Small intestine (tissue), 7 donors: ENCODE data around the gene PITRM1. TPM values are rescaled to one million over a fixed set of nuclear protein-coding genes. Genes with fewer than 3 reads are reported as not detected.

Experiments
- DNase-seq, 2 donors: peaks; one replicate each; pipeline versions ENCODE4 v3.0.0 to v3.0.0-alpha.2; 2013
- FAIRE-seq: peaks from 2 replicates; lab custom pipeline; 2012; peaks lifted over from hg19 to GRCh38; lab: Jason Lieb, UNC
- H3K27ac ChIP-seq, 3 donors: one replicate each; pipeline ENCODE4 v1.5.1; 2013; ENCODE audit warnings: low read length in 2 of 3, mild to moderate bottlenecking in 2 of 3, control low read depth in 1 of 3, inconsistent platforms in 1 of 3, low read depth in 1 of 3, moderate library complexity in 1 of 3
- H3K27me3 ChIP-seq, 3 donors: one replicate each; pipeline ENCODE4 v1.6.1; 2013; ENCODE audit warnings: low read length in 3 of 3, inconsistent platforms in 1 of 3; ENCODE audit not compliant: control insufficient read depth in 3 of 3, insufficient read depth in 3 of 3
- H3K36me3 ChIP-seq, 3 donors: one replicate each; pipeline ENCODE4 v1.6.1; 2013; ENCODE audit warnings: low read length in 3 of 3, inconsistent platforms in 1 of 3, low read depth in 1 of 3, mild to moderate bottlenecking in 1 of 3, moderate library complexity in 1 of 3; ENCODE audit not compliant: control insufficient read depth in 3 of 3, insufficient read depth in 2 of 3
- H3K4me1 ChIP-seq, 3 donors: one replicate each; pipeline ENCODE4 v1.6.1; 2013; ENCODE audit warnings: low read length in 2 of 3, inconsistent platforms in 1 of 3, low read depth in 1 of 3, mild to moderate bottlenecking in 1 of 3, moderate library complexity in 1 of 3; ENCODE audit not compliant: control insufficient read depth in 3 of 3, insufficient read depth in 2 of 3
- H3K4me3 ChIP-seq, 3 donors: one replicate each; pipeline ENCODE4 v1.5.1; 2013; ENCODE audit warnings: low read length in 3 of 3, control low read depth in 1 of 3, inconsistent platforms in 1 of 3, low read depth in 1 of 3, mild to moderate bottlenecking in 1 of 3, moderate library complexity in 1 of 3
- H3K9me3 ChIP-seq, 2 donors: one replicate each; pipeline ENCODE4 v1.6.1; 2013; ENCODE audit warnings: low read depth in 1 of 2, low read length in 1 of 2; ENCODE audit not compliant: control insufficient read depth in 2 of 2, insufficient read depth in 1 of 2
- WGBS, 3 donors: extraction: QIAGEN DNeasy Blood & Tissue Kit; methylation state at CpG; one replicate each; pipeline ENCODE4 v1.1.7; 2013; 5-methylcytosine and 5-hydroxymethylcytosine counted together
- polyA plus RNA-seq, 4 donors: library from polyadenylated mRNA; stranded (reverse) in 3 of 4; unstranded in 1 of 4; fragments of 200-250 nt in 3 of 4; fragments of 120-200 nt in 1 of 4; gene quantifications; one replicate each; pipeline versions ENCODE4 v1.2.1 to v1.2.3, GENCODE V29; 2013
- donor health status: healthy with polysubstance abuse.
- donor health status: control.
- donor health status: control.
- donor health status: Bipolar disorder and iron deficiency.
- donor health status: healthy.

Gene PITRM1
- polyA plus RNA-seq, 4 donors: 33.1 to 51.5 (median 46.0) TPM

GRCh38 chr10:3100093-3100792 is 72.3 kb downstream of the PITRM1 start:
- Histone ChIP-seq H3K4me1 (peaks cover 5 to 9% (median 7%) of the 10 kb centered on the region in 3 donors), H3K4me3 (no peak overlapping the region), H3K27me3 (no peaks in the 10 kb centered on the region), H3K27ac (no peak overlapping the region), H3K36me3 (peaks cover 2 to 42% (median 2%) of the 10 kb centered on the region in 3 donors), H3K9me3 (no peaks in the 10 kb centered on the region)
- 94 to 97% (median 96%) methylated on average over 19 of the region's 19 CpGs for WGBS, 3 donors
- DNase-seq (no peak), FAIRE-seq (no peak)

- no peak overlapping the region for H3K27ac ChIP-seq
- FAIRE-seq (no peak), DNase-seq (no peak)
Measured at GRCh38 chr10:3099291-3100092, 73.1 kb downstream of the PITRM1 start.

GRCh38 chr10:3098689-3099088 is 73.9 kb downstream of the PITRM1 start:
- DNase-seq (no peak), FAIRE-seq (no peak)
- peaks cover 0 to 28% (median 2%) of the 10 kb centered on the region in 3 donors for H3K36me3 ChIP-seq
- 88 to 93% (median 89%) methylated on average over 11 of the region's 11 CpGs for WGBS, 3 donors
- H3K4me1 ChIP-seq: peaks cover 7 to 18% (median 13%) of the 10 kb centered on the region in 3 donors
- no peak overlapping the region for H3K27ac ChIP-seq
- no peak overlapping the region for H3K4me3 ChIP-seq
- no peaks in the 10 kb centered on the region for H3K27me3 ChIP-seq
- no peaks in the 10 kb centered on the region for H3K9me3 ChIP-seq

More at GRCh38 chr10:3099291-3100092, 73.1 kb downstream of the PITRM1 start:
- Histone ChIP-seq H3K4me3 (no peak overlapping the region), H3K27me3 (no peaks in the 10 kb centered on the region), H3K9me3 (no peaks in the 10 kb centered on the region), H3K36me3 (peaks cover 2 to 34% (median 2%) of the 10 kb centered on the region in 3 donors), H3K4me1 (peaks cover 7 to 16% (median 11%) of the 10 kb centered on the region in 3 donors)
- 89 to 92% (median 91%) methylated on average over 22 of the region's 22 CpGs for WGBS, 3 donors

- Histone ChIP-seq H3K27ac (no peak overlapping the region), H3K4me1 (peaks cover 9 to 18% (median 13%) of the 10 kb centered on the region in 3 donors), H3K36me3 (peaks cover 0 to 19% (median 2%) of the 10 kb centered on the region in 3 donors), H3K9me3 (no peaks in the 10 kb centered on the region), H3K27me3 (no peaks in the 10 kb centered on the region), H3K4me3 (no peak overlapping the region)
- DNase-seq (no peak), FAIRE-seq (no peak)
- WGBS, 3 donors: 92 to 94% (median 93%) methylated on average over 9 of the region's 9 CpGs
Measured at GRCh38 chr10:3097160-3097559, 75.4 kb downstream of the PITRM1 start.

GRCh38 chr10:3096149-3096548 is 76.4 kb downstream of the PITRM1 start:
- H3K4me3 ChIP-seq: no peak overlapping the region
- DNase-seq (no peak), FAIRE-seq (no peak)
- no peaks in the 10 kb centered on the region for H3K27me3 ChIP-seq
- peaks cover 0 to 16% (median under 1%) of the 10 kb centered on the region in 3 donors for H3K36me3 ChIP-seq
- no peaks in the 10 kb centered on the region for H3K9me3 ChIP-seq
- peak overlapping the region in 2 of 3 donors; percentile 26 to 50 for H3K27ac ChIP-seq
- 60 to 78% (median 68%) methylated on average over 16 of the region's 16 CpGs for WGBS, 3 donors
- H3K4me1 ChIP-seq: peaks cover 12 to 18% (median 13%) of the 10 kb centered on the region in 3 donors

GRCh38 chr10:3095373-3096139 is 77.0 kb downstream of the PITRM1 start:
- Histone ChIP-seq H3K4me1 (peaks cover 12 to 18% (median 15%) of the 10 kb centered on the region in 3 donors), H3K36me3 (peaks cover 0 to 13% (median 0%) of the 10 kb centered on the region in 3 donors), H3K4me3 (no peak overlapping the region), H3K27me3 (no peaks in the 10 kb centered on the region), H3K27ac (peak overlapping the region; percentile 36 to 79 (median 46)), H3K9me3 (no peaks in the 10 kb centered on the region)
- DNase-seq (peak; percentile 75 to 94), FAIRE-seq (no peak)
- 5 to 12% (median 10%) methylated on average over 17 of the region's 17 CpGs for WGBS, 3 donors

GRCh38 chr10:3094609-3095036 is 78.0 kb downstream of the PITRM1 start:
- 72 to 83% (median 72%) methylated on average over 5 of the region's 5 CpGs for WGBS, 3 donors
- no peak overlapping the region for H3K4me3 ChIP-seq
- H3K27ac ChIP-seq: peak overlapping the region in 2 of 3 donors; percentile 36 to 79
- no peak for FAIRE-seq
- H3K9me3 ChIP-seq: no peaks in the 10 kb centered on the region
- H3K36me3 ChIP-seq: peaks cover 0 to 10% (median 0%) of the 10 kb centered on the region in 3 donors
- peak in 1 of 2 donors; percentile 16 for DNase-seq
- no peaks in the 10 kb centered on the region for H3K27me3 ChIP-seq
- peaks cover 15 to 18% (median 17%) of the 10 kb centered on the region in 3 donors for H3K4me1 ChIP-seq

GRCh38 chr10:3093996-3094395 is 78.6 kb downstream of the PITRM1 start:
- DNase-seq: no peak
- Histone ChIP-seq H3K27ac (no peak overlapping the region), H3K27me3 (no peaks in the 10 kb centered on the region), H3K4me3 (no peak overlapping the region), H3K4me1 (peaks cover 15 to 18% (median 17%) of the 10 kb centered on the region in 3 donors), H3K9me3 (no peaks in the 10 kb centered on the region), H3K36me3 (peaks cover 0 to 7% (median 0%) of the 10 kb centered on the region in 3 donors)
- 96 to 97% (median 97%) methylated on average over 5 of the region's 5 CpGs for WGBS, 3 donors
- FAIRE-seq: no peak
